ENCODE measurements around the gene CNOT3. TPM values are rescaled to one million over a fixed set of nuclear protein-coding genes. Genes with fewer than 3 reads are reported as not detected.
A peak's percentile ranks its signal among the peaks of the same experiment; 100 is the strongest.

Gene CNOT3
- total and polyA plus RNA-seq, 2 donors (not counting 3 experiments of a cell fraction or from before 2014, with no cell fraction given), result 20.4 to 74.7 TPM

- H3K27me3 ChIP-seq (ENCODE audit: control insufficient read depth in 2 of 2, insufficient read depth in 2 of 2, low read length in 2 of 2), result peaks cover 0 to 5% of the 10 kb centered on the region in 2 experiments
- ChIA-PET POLR2A (interaction anchor here (0.5 to 1.6 kb wide), 3 partner anchors 8 to 30 kb away, joined by 3 to 4 read pairs (median 3); partner anchors contain the start of gene MBOAT7), CTCF (interaction anchor here (0.7 to 1.8 kb wide), 8 partner anchors 14 to 1475 kb away, joined by 3 to 8 read pairs (median 4); partner anchors contain the start of genes CNOT3, LENG8, MBOAT7 and TMC4)
- peak overlapping the region; percentile 76 for H3K4me2 ChIP-seq (ENCODE audit: insufficient read depth, low read length)
- peak overlapping the region; percentile 40 to 80 (median 77) for H3K4me3 ChIP-seq (replicated peaks in 1 of 3; ENCODE audit: insufficient read depth in 1 of 3, low read depth in 1 of 3, low read length in 3 of 3)
- DNase-seq (ENCODE audit: low read depth, low spot score), result no peak
- H2AFZ ChIP-seq (ENCODE audit: low read depth, low read length), result peak overlapping the region; percentile 65
- peak overlapping the region; percentile 68 for H3K9ac ChIP-seq (replicated peaks; ENCODE audit: extremely low read depth, insufficient read depth, low read length)
- peak overlapping the region; percentile 60 for H3K27ac ChIP-seq (ENCODE audit: insufficient read depth, low read depth, low read length)
- peaks cover 4% of the 10 kb centered on the region for H3K79me2 ChIP-seq (ENCODE audit: control insufficient read depth, insufficient read depth, low read length)
- TF ChIP-seq MAX (IDR thresholded peaks at IDR 0.05; ENCODE audit: insufficient read depth, insufficient read length) (no peak), MYC (IDR thresholded peaks at IDR 0.05; ENCODE audit: low read depth, low read length) (no peak), GATA2 (IDR thresholded peaks at IDR 0.05; ENCODE audit: insufficient read depth, insufficient read length, low read depth, low read length) (no peak), FOS (IDR thresholded peaks at IDR 0.05; ENCODE audit: borderline replicate concordance, insufficient read depth, low read length) (no peak), CTCF (IDR thresholded peaks at IDR 0.05; ENCODE audit: extremely low read depth in 1 of 2, insufficient read depth in 1 of 2, low read depth in 1 of 2, low read length in 2 of 2) (no peak), EZH2 (IDR thresholded peaks at IDR 0.05; ENCODE audit: borderline replicate concordance, low read depth, low read length, severe bottlenecking) (no peak), POLR2AphosphoS5 (IDR thresholded peaks at IDR 0.05; ENCODE audit: insufficient read depth, low read depth, low read length) (no peak), POLR2A (IDR thresholded peaks at IDR 0.05; ENCODE audit: low read depth, low read length) (no peak), JUN (IDR thresholded peaks at IDR 0.05; ENCODE audit: borderline replicate concordance, insufficient read depth, insufficient read length, low read depth) (no peak)
- no peaks in the 10 kb centered on the region for H3K9me1 ChIP-seq (replicated peaks; ENCODE audit: control insufficient read depth, extremely low read depth, insufficient read depth, low read length)
- no peaks in the 10 kb centered on the region for H3K9me3 ChIP-seq (replicated peaks; ENCODE audit: control insufficient read depth, insufficient read depth, low read length)
- H3K4me1 ChIP-seq (ENCODE audit: control insufficient read depth, extremely low read depth, insufficient read depth, low read length), result peaks cover 18% of the 10 kb centered on the region
- H3K36me3 ChIP-seq (ENCODE audit: control insufficient read depth in 2 of 2, extremely low read depth in 1 of 2, insufficient read depth in 2 of 2, low read length in 2 of 2), result peaks cover 7 to 27% of the 10 kb centered on the region in 2 experiments
- peak; percentile 40 for FAIRE-seq
- intact Hi-C loops (cut with micrococcal nuclease) (loop anchor here (1.0 to 2.0 kb wide), 4 partner anchors 10 to 44 kb away; partner anchors contain the start of genes CNOT3, PRPF31 and TFPT), dilution Hi-C loops (cut with MboI; ENCODE audit: extremely low pct_ligation_motif_present, low sequenced_read_pairs) (no loop called here)
- TSS peak; percentile 53 for BruUV-seq (replicated peaks)
- no peaks in the 10 kb centered on the region for H4K20me1 ChIP-seq (replicated peaks; ENCODE audit: control insufficient read depth, extremely low read depth, insufficient read depth, low read length)
Measured at GRCh38 chr19:54158812-54159351, 21.3 kb downstream of the CNOT3 start.

Data from endothelial cell of umbilical vein (primary cell).